Neural cell (in vitro differentiated cells): ENCODE data around the gene RAB27B.

Source experiments
- EP300 ChIP-seq: fragments of 450-650 bp; conservative IDR thresholded peaks from 2 replicates; pipeline ENCODE4 v1.6.1; 2014; ENCODE audit warnings: antibody characterized with exemption, mild to moderate bottlenecking, moderate library complexity; ENCODE audit not compliant: poor library complexity, severe bottlenecking
- EZH2 ChIP-seq: fragments of 200-600, 300-800 bp; shearing (Covaris generic), sonication (generic); IDR thresholded peaks from 2 replicates; pipeline ENCODE4 v1.6.1; 2014; ENCODE audit warnings: antibody characterized with exemption, low read length, borderline replicate concordance, mild to moderate bottlenecking; ENCODE audit not compliant: insufficient read depth, poor library complexity, severe bottlenecking
- MXI1 ChIP-seq: fragments of 450-650 bp; conservative IDR thresholded peaks from 2 replicates; pipeline ENCODE4 v1.6.1; 2014; ENCODE audit warnings: antibody characterized with exemption, mild to moderate bottlenecking; ENCODE audit not compliant: poor library complexity, severe bottlenecking
- POLR2AphosphoS5 ChIP-seq: IDR thresholded peaks from 2 replicates; pipeline ENCODE4 v1.6.1; 2012
- RAD21 ChIP-seq: fragments of 450-650 bp; conservative IDR thresholded peaks from 2 replicates; pipeline ENCODE4 v1.6.1; 2014; ENCODE audit warnings: antibody characterized with exemption, mild to moderate bottlenecking, moderate library complexity
- SMC3 ChIP-seq: fragments of 450-650 bp; conservative IDR thresholded peaks from 2 replicates; pipeline ENCODE4 v1.6.1; 2014; ENCODE audit warnings: antibody characterized with exemption, mild to moderate bottlenecking, moderate library complexity; ENCODE audit not compliant: poor library complexity
- TAF1 ChIP-seq: IDR thresholded peaks from 2 replicates; pipeline ENCODE4 v1.6.1; 2012; ENCODE audit warnings: low read depth
- TF ChIP-seq, protein P1 (sequence below): fragments of 450-650 bp; IDR thresholded peaks from 2 replicates; pipeline ENCODE4 v1.5.1; 2014; ENCODE audit warnings: antibody characterized with exemption, mild to moderate bottlenecking, moderate library complexity; ENCODE audit not compliant: poor library complexity, severe bottlenecking

DNA sequence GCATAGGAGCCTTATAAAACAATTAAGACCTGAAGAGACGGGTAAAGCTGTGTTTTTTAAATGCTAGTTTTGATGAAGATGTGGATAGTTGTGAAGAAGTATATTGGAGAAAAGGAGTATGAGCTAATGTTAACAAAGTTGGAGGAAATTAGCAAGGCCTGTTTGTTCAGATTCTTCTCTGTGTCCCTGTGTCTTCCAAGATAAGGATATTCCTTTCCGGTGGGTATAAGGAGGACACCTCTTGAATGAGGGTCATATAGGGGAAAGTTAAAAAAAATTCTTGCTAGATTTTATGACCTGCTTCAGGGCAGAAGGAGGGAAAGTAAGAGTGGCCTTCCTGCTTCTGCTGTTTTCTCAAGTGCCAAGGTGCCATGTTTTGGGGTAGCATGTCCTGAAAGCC lies 72.0 kb downstream of the RAB27B start:
- TF ChIP-seq, protein P1, sequence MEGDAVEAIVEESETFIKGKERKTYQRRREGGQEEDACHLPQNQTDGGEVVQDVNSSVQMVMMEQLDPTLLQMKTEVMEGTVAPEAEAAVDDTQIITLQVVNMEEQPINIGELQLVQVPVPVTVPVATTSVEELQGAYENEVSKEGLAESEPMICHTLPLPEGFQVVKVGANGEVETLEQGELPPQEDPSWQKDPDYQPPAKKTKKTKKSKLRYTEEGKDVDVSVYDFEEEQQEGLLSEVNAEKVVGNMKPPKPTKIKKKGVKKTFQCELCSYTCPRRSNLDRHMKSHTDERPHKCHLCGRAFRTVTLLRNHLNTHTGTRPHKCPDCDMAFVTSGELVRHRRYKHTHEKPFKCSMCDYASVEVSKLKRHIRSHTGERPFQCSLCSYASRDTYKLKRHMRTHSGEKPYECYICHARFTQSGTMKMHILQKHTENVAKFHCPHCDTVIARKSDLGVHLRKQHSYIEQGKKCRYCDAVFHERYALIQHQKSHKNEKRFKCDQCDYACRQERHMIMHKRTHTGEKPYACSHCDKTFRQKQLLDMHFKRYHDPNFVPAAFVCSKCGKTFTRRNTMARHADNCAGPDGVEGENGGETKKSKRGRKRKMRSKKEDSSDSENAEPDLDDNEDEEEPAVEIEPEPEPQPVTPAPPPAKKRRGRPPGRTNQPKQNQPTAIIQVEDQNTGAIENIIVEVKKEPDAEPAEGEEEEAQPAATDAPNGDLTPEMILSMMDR = no peak
- TF ChIP-seq EZH2 (no peak), MXI1 (no peak), SMC3 (no peak), TAF1 (no peak), EP300 (no peak), RAD21 (no peak), POLR2AphosphoS5 (no peak)
